GM23338 (cell line): ENCODE data around the gene ITGA3. TPM values are rescaled to one million over a fixed set of nuclear protein-coding genes. Genes with fewer than 3 reads are reported as not detected.

Experiments used
- ATAC-seq: fragments of 200-7000 bp; cut with Tn5 transposase; 3 replicates; pipeline ENCODE4 v1.9.1; 2020
- DNase-seq: peaks from one replicate; pipeline ENCODE4 v3.0.0-alpha.2; 2015; ENCODE audit warnings: low spot score
- H2AFZ ChIP-seq: fragments of 200-600 bp; sonication (generic); 2 replicates; pipeline ENCODE4 v1.8.0; 2016; ENCODE audit warnings: antibody characterized with exemption, mild to moderate bottlenecking, moderate library complexity
- H3F3A ChIP-seq: fragments of 200-600 bp; sonication (generic); replicated peaks from 2 replicates; pipeline ENCODE4 v1.8.0; 2017; ENCODE audit warnings: antibody characterized with exemption, mixed run types, low read depth
- H3K27ac ChIP-seq: fragments of 200-600 bp; sonication (generic); 2 replicates; pipeline ENCODE4 v1.6.1; 2016; ENCODE audit warnings: low read depth
- H3K27me3 ChIP-seq: fragments of 200-600 bp; sonication (generic); 2 replicates; pipeline ENCODE4 v1.8.0; 2016; ENCODE audit warnings: mild to moderate bottlenecking, mixed run types, moderate library complexity; ENCODE audit not compliant: insufficient read depth
- H3K36me3 ChIP-seq: fragments of 200-600 bp; sonication (generic); 2 replicates; pipeline ENCODE4 v1.8.0; 2016; ENCODE audit warnings: mild to moderate bottlenecking; ENCODE audit not compliant: insufficient read depth
- H3K4me1 ChIP-seq: fragments of 200-600 bp; sonication (generic); 2 replicates; pipeline ENCODE4 v1.8.0; 2016; ENCODE audit warnings: mild to moderate bottlenecking, moderate library complexity; ENCODE audit not compliant: insufficient read depth
- H3K4me2 ChIP-seq: fragments of 200-600 bp; sonication (generic); 2 replicates; pipeline ENCODE4 v1.7.1; 2017; ENCODE audit warnings: mixed run types
- H3K4me3 ChIP-seq: fragments of 200-600 bp; sonication (generic); 2 replicates; pipeline ENCODE4 v1.6.1; 2016; ENCODE audit warnings: mixed run types
- H3K79me2 ChIP-seq: fragments of 200-600 bp; sonication (generic); replicated peaks from 2 replicates; pipeline ENCODE4 v1.8.0; 2017; ENCODE audit warnings: mild to moderate bottlenecking; ENCODE audit not compliant: insufficient read depth
- H3K9me2 ChIP-seq: fragments of 200-600 bp; sonication (generic); 2 replicates; pipeline ENCODE4 v1.8.0; 2017; ENCODE audit not compliant: insufficient read depth
- H4K20me1 ChIP-seq: fragments of 200-600 bp; sonication (generic); replicated peaks from 2 replicates; pipeline ENCODE4 v1.8.0; 2017; ENCODE audit warnings: mild to moderate bottlenecking; ENCODE audit not compliant: insufficient read depth
- H3K27ac Mint-ChIP-seq: 2 replicates; pipeline ENCODE4 v1.8.0; 2020; ENCODE audit warnings: inconsistent platforms, mild to moderate bottlenecking, moderate library complexity, mixed read lengths
- H3K27me3 Mint-ChIP-seq: 3 replicates; pipeline ENCODE4 v1.8.0; 2022; ENCODE audit warnings: low read depth, mild to moderate bottlenecking, moderate library complexity, mixed read lengths, inconsistent platforms; ENCODE audit not compliant: insufficient read depth, poor library complexity
- H3K36me3 Mint-ChIP-seq: 3 replicates; pipeline ENCODE4 v1.8.0; 2021; ENCODE audit warnings: low read depth, mild to moderate bottlenecking, inconsistent platforms, moderate library complexity, mixed read lengths
- H3K4me1 Mint-ChIP-seq: 3 replicates; pipeline ENCODE4 v1.8.0; 2020; ENCODE audit warnings: mild to moderate bottlenecking, inconsistent platforms, mixed read lengths
- H3K4me3 Mint-ChIP-seq: 3 replicates; pipeline ENCODE4 v1.8.0; 2021; ENCODE audit warnings: moderate library complexity, mild to moderate bottlenecking, inconsistent platforms, mixed read lengths
- H3K9me3 Mint-ChIP-seq: 3 replicates; pipeline ENCODE4 v1.8.0; 2020; ENCODE audit warnings: moderate library complexity, mild to moderate bottlenecking, inconsistent platforms, mixed read lengths
- CTCF ChIP-seq, 2 experiments: fragments of 200-600 bp in 1 of 2; sonication (generic) in 1 of 2; conservative IDR thresholded peaks; 2 replicates each; pipeline versions ENCODE4 v1.5.1 to v1.6.1; 2016 to 2017; ENCODE audit warnings: antibody characterized with exemption in 2 of 2, low read depth in 2 of 2, mild to moderate bottlenecking in 2 of 2, moderate library complexity in 1 of 2
- EZH2 ChIP-seq: fragments of 200-600 bp; sonication (generic); IDR thresholded peaks from one replicate; pipeline ENCODE4 v1.8.0; 2017; ENCODE audit warnings: antibody characterized with exemption, mild to moderate bottlenecking, low read depth; ENCODE audit not compliant: unreplicated experiment
- EZH2phosphoT487 ChIP-seq: fragments of 200-600 bp; sonication (generic); IDR thresholded peaks from one replicate; pipeline ENCODE4 v1.8.1; 2018; ENCODE audit warnings: antibody characterized with exemption; ENCODE audit not compliant: unreplicated experiment
- JUNB ChIP-seq: IDR thresholded peaks from one replicate; pipeline ENCODE4 v1.6.1; 2016; ENCODE audit warnings: antibody characterized with exemption; ENCODE audit not compliant: unreplicated experiment
- NANOG ChIP-seq: IDR thresholded peaks from 2 replicates; pipeline ENCODE4 v1.6.1; 2016; ENCODE audit warnings: antibody characterized with exemption, borderline replicate concordance
- POLR2AphosphoS5 ChIP-seq: IDR thresholded peaks from 2 replicates; pipeline ENCODE4 v1.6.1; 2016; ENCODE audit warnings: antibody characterized with exemption, low read depth
- STAT1 ChIP-seq: IDR thresholded peaks from one replicate; pipeline ENCODE4 v1.6.1; 2016; ENCODE audit warnings: antibody characterized with exemption; ENCODE audit not compliant: unreplicated experiment
- ZNF114 ChIP-seq: fragments of 250-450 bp; sonication (Bioruptor Pico); IDR thresholded peaks from 2 replicates; pipeline ENCODE4 v1.5.0; 2020; ENCODE audit warnings: mild to moderate bottlenecking, moderate library complexity
- ZNF331 ChIP-seq: fragments of 250-450 bp; sonication (Bioruptor Pico); IDR thresholded peaks from 2 replicates; pipeline ENCODE4 v1.5.0; 2020; ENCODE audit warnings: low read depth, mild to moderate bottlenecking, moderate library complexity
- ZNF462 ChIP-seq: fragments of 250-450 bp; sonication (Bioruptor Pico); IDR thresholded peaks from 2 replicates; pipeline ENCODE4 v1.5.0; 2020; ENCODE audit warnings: mild to moderate bottlenecking, moderate library complexity
- polyA plus RNA-seq: library from polyadenylated mRNA; unstranded; fragments of >200 nt; fragmentation: Nextera tagmentation; extraction: Ambion mirVana; gene quantifications from 2 replicates; pipeline ENCODE4 v1.2.1, GENCODE V29; 2016
- total RNA-seq: library from RNA; depleted of rRNA; stranded (reverse); fragments of >200 nt; shearing (Covaris generic); gene quantifications from 2 replicates; pipeline ENCODE4 v1.2.3, GENCODE V29; 2014

ITGA3 gene
- total and polyA plus RNA-seq, 2 experiments from 2014 or later = 9.6 to 28.3 TPM

- DNase-seq = no peak
These were observed 7.8 kb downstream of the ITGA3 start for GRCh38 chr17:50063561-50064252.

GRCh38 chr17:50064253-50065001, 8.5 kb downstream of the ITGA3 start:
- Histone ChIP-seq H3K9me2 (no peaks in the 10 kb centered on the region), H3K27me3 (no peaks in the 10 kb centered on the region), H3K79me2 (no peaks in the 10 kb centered on the region), H2AFZ (no peak overlapping the region), H3F3A (no peaks in the 10 kb centered on the region), H3K4me1 (no peaks in the 10 kb centered on the region), H3K36me3 (no peaks in the 10 kb centered on the region), H3K4me3 (no peak overlapping the region), H3K27ac (no peak overlapping the region), H4K20me1 (no peaks in the 10 kb centered on the region; the same call in 1 of the 2 replicates), H3K4me2 (no peak overlapping the region)
- H3K27me3 Mint-ChIP-seq = peaks cover 16% of the 10 kb centered on the region
- no peaks in the 10 kb centered on the region for H3K9me3 Mint-ChIP-seq
- DNase-seq (peak; percentile 50), ATAC-seq (peak; percentile 76)
- no peak overlapping the region for H3K4me3 Mint-ChIP-seq
- peaks cover 16% of the 10 kb centered on the region for H3K4me1 Mint-ChIP-seq
- H3K27ac Mint-ChIP-seq = no peak overlapping the region
- no peaks in the 10 kb centered on the region for H3K36me3 Mint-ChIP-seq
- TF ChIP-seq ZNF462 = no peak
- no peak for TF ChIP-seq EZH2
- TF ChIP-seq CTCF (conservative IDR thresholded peaks at IDR 0.05; ENCODE audit: low read depth in 2 of 2) = no peak
- no peak for TF ChIP-seq STAT1
- no peak for TF ChIP-seq ZNF331 (CRISPR knock-in tag)
- no peak for TF ChIP-seq EZH2phosphoT487
- no peak for TF ChIP-seq JUNB

More at GRCh38 chr17:50063561-50064252, 7.8 kb downstream of the ITGA3 start:
- no peak for TF ChIP-seq ZNF114 (CRISPR knock-in tag)
- TF ChIP-seq NANOG = no peak
- TF ChIP-seq POLR2AphosphoS5 = no peak
- TF ChIP-seq STAT1 = no peak
- no peak overlapping the region for H3K27ac ChIP-seq
- H3K79me2 ChIP-seq = no peaks in the 10 kb centered on the region
- Mint-ChIP-seq H3K27ac (no peak overlapping the region), H3K9me3 (no peaks in the 10 kb centered on the region), H3K4me1 (peaks cover 16% of the 10 kb centered on the region), H3K36me3 (no peaks in the 10 kb centered on the region), H3K4me3 (no peak overlapping the region), H3K27me3 (peaks cover 17% of the 10 kb centered on the region)
- no peaks in the 10 kb centered on the region for H3K27me3 ChIP-seq
- no peaks in the 10 kb centered on the region for H3F3A ChIP-seq
- H3K9me2 ChIP-seq = no peaks in the 10 kb centered on the region
- no peak overlapping the region for H3K4me3 ChIP-seq
- H3K4me2 ChIP-seq = no peak overlapping the region
- no peaks in the 10 kb centered on the region; the same call in 1 of the 2 replicates for H4K20me1 ChIP-seq
- no peaks in the 10 kb centered on the region for H3K36me3 ChIP-seq
- no peaks in the 10 kb centered on the region for H3K4me1 ChIP-seq
- no peak for ATAC-seq
- no peak overlapping the region for H2AFZ ChIP-seq
